GM12864 (cell line): ENCODE measurements around the gene BANP.
"Not testable (repeated sequence)": the region's sequence is repeated elsewhere in the genome, so short reads cannot be mapped to it uniquely, and the experiment has no call there.

Experiments
- DNase-seq: peaks from one replicate; pipeline ENCODE4 v3.0.0-alpha.2; 2011; ENCODE audit warnings: low read depth
- H3K4me3 ChIP-seq: 2 replicates; pipeline ENCODE4 v1.5.1; 2011; ENCODE audit warnings: mild to moderate bottlenecking, low read depth, low read length, control low read depth
- TF ChIP-seq, protein P1 (sequence below): IDR thresholded peaks from 2 replicates; pipeline ENCODE4 v1.5.1; 2011; ENCODE audit warnings: low read depth, mild to moderate bottlenecking, moderate library complexity, low read length, control low read depth, inconsistent platforms; ENCODE audit errors: missing control alignments

BANP gene

GRCh38 chr16:88099563-88099890, 148.3 kb downstream of the BANP start:
- TF ChIP-seq, protein P1, sequence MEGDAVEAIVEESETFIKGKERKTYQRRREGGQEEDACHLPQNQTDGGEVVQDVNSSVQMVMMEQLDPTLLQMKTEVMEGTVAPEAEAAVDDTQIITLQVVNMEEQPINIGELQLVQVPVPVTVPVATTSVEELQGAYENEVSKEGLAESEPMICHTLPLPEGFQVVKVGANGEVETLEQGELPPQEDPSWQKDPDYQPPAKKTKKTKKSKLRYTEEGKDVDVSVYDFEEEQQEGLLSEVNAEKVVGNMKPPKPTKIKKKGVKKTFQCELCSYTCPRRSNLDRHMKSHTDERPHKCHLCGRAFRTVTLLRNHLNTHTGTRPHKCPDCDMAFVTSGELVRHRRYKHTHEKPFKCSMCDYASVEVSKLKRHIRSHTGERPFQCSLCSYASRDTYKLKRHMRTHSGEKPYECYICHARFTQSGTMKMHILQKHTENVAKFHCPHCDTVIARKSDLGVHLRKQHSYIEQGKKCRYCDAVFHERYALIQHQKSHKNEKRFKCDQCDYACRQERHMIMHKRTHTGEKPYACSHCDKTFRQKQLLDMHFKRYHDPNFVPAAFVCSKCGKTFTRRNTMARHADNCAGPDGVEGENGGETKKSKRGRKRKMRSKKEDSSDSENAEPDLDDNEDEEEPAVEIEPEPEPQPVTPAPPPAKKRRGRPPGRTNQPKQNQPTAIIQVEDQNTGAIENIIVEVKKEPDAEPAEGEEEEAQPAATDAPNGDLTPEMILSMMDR, result no peak
- no peak overlapping the region for H3K4me3 ChIP-seq

GRCh38 chr16:88099956-88100355, 148.7 kb downstream of the BANP start:
- not testable (repeated sequence) for H3K4me3 ChIP-seq, DNase-seq

More at GRCh38 chr16:88099563-88099890, 148.3 kb downstream of the BANP start:
- no peak for DNase-seq

DNA sequence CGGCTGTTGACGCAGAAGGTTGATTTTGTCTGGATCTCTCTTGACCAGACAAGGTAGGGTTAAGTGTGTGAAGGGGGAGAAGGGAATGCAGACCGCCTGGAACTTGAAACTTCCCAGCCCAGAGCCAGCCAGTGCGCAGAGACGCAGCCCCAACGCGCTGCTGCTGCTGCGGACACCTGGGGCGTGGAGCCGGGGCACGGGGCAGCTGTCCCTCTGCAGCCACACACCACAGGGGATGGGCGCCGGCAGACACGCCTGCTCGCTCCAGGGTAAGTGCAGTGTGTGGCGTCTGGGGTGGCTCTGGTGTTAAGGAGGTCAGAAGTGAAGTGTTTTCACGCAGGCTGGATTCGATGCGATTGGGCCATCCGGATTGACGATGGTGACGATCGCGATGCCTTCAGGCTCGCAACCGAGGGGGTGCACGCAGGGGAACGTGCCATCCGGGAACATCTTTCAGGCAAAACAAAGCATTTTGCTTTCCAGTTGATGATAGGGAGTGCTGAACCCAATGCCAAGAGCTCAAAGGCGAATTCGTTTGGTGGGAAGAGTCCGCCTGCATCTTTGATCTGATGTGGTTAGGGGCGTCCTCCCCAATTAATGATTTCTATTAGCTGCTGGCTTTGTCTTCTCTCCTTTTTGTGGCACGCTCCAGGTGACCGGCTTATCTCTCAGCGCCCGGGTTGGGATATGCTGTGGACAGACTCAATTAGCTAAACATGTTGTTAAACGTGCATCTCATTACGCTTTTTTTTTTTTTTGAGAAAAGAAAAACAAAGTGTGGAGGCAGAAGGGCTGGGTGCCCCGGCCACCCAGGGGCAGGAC, 149.8 kb downstream of the BANP start:
- not testable (repeated sequence) for H3K4me3 ChIP-seq

GRCh38 chr16:88101623-88102105, 150.4 kb downstream of the BANP start:
- DNase-seq, H3K4me3 ChIP-seq: not testable (repeated sequence)

More for the DNA sequence above, 149.8 kb downstream of the BANP start:
- not testable (repeated sequence) for DNase-seq

GRCh38 chr16:88102597-88102996, 151.4 kb downstream of the BANP start:
- H3K4me3 ChIP-seq, result no peak overlapping the region
- TF ChIP-seq, protein P1, result no peak
- no peak for DNase-seq

DNA sequence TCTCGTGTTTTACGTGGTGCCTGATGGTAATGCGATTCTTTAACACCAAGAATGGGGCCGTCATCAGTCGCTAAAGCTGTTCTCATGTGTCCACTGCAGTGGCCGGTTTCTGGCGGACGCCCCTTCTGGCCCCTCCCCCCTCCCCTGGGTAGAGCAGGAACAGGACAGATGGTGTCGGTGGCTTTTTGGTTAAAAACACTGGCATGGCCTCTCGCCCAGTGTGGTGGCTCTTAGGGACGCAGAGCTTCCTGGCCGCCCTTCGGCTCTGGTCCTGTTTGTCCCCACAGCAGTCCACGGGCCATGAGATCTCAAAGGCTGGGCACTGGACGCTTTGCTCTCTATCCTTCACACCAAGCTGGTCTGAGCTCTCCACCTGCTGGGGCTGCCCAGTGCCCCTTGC, 151.8 kb downstream of the BANP start:
- TF ChIP-seq, protein P1, result no peak
- DNase-seq, result no peak
- H3K4me3 ChIP-seq, result no peak overlapping the region

- no peak overlapping the region for H3K4me3 ChIP-seq
- no peak for DNase-seq
- TF ChIP-seq, protein P1, result no peak
Observed at GRCh38 chr16:88103581-88104188, 152.5 kb downstream of the BANP start.

GRCh38 chr16:88104363-88104762, 153.1 kb downstream of the BANP start:
- DNase-seq, H3K4me3 ChIP-seq: not testable (repeated sequence)

- H3K4me3 ChIP-seq, DNase-seq: not testable (repeated sequence)
Observed at GRCh38 chr16:88105574-88106140, 154.4 kb downstream of the BANP start.

DNA sequence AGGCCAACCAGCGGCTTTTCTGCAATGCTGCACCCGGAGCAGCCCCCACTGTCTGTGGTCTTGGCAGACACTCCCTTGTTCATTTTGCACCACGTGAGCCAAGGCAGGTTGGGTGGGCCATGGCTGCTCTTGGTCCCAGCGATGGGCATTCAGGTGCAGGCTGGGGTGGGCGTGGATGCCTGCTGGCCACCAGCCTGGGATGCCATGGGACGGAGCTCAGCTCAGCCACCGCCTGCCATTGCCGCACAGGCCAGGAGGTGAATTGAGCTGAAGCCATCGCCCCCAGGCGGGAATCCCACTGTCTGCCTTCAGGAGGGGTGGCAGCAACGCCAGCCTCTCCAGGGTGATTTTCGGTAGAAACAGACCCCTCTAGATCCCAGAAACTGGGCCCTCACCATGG, 155.3 kb downstream of the BANP start:
- not testable (repeated sequence) for H3K4me3 ChIP-seq, DNase-seq
